Measurements from ENCODE around the gene LDB2.

LDB2 gene

GRCh38 chr4:16677001-16677944 lies 221.2 kb downstream of the LDB2 start:
- no peak for TF ChIP-seq CTCF (IDR thresholded peaks at IDR 0.05)

- TF ChIP-seq CTCF (IDR thresholded peaks at IDR 0.05), result no peak
These were observed 222.1 kb downstream of the LDB2 start for GRCh38 chr4:16676230-16676770.

- no peak for TF ChIP-seq CTCF (IDR thresholded peaks at IDR 0.05)
These were observed 224.4 kb downstream of the LDB2 start for GRCh38 chr4:16674082-16674481.

- TF ChIP-seq CTCF (IDR thresholded peaks at IDR 0.05), result no peak
These were observed 226.0 kb downstream of the LDB2 start for GRCh38 chr4:16672421-16672820.

- TF ChIP-seq CTCF (IDR thresholded peaks at IDR 0.05), result no peak
These were observed 226.7 kb downstream of the LDB2 start for GRCh38 chr4:16671741-16672140.

GRCh38 chr4:16670727-16671126 lies 227.7 kb downstream of the LDB2 start:
- TF ChIP-seq CTCF (IDR thresholded peaks at IDR 0.05), result no peak

GRCh38 chr4:16669036-16669435 lies 229.4 kb downstream of the LDB2 start:
- no peak for TF ChIP-seq CTCF (IDR thresholded peaks at IDR 0.05)
